ENCODE measurements around the gene PREPL.

Gene PREPL

GRCh38 chr2:44295633-44296359 lies 65.5 kb downstream of the PREPL start:
- DNase-seq (ENCODE audit: low spot score), result peak; percentile 25

GRCh38 chr2:44295113-44295512 lies 66.2 kb downstream of the PREPL start:
- no peak for DNase-seq (ENCODE audit: low spot score)

DNA sequence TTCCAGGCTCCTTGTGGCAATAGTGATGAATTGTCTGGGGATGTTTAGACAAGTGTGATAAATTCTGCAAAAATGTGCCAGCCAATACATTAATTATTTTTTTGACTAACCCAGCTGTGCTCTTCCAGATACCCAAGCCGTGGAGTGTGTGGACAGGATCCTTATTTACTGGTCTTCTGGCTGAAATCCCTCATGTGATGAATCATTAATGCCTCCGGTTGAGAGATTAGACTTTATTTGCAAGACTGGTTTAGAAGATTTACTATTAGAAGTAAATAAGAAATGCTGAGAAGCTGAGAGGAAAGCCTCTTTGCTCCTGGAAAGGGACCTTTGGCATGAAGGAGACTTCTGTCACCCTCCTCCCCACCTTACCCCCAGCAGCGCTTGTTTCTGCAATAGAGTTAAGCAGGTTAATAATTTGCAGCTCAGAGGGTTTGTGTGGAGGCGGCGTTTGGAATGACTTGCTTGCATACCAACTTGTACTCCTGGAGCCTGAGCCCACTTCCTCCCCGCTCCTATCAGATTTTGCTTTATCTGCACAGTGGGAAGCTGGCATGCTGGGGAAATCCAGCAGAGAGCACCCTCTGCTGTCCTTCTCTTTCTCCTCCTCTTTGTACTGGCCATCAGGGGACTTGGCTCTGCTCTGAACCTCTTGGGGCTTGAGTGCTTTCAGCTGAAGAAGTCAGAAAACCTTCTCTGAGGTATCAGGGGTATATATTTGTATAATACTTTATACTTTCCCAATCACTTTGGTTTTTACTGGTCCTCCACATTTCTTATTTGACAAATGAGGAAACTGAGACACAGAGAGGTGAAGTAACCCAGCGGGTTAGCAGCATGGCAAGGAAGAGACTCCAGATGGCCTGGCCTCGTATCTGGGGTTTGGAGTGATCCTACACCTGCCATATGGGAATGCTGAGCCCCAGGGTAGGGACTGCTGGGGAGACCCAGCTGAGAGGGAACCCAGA lies 69.7 kb downstream of the PREPL start:
- peak; percentile 50 for DNase-seq (ENCODE audit: low spot score)

DNA sequence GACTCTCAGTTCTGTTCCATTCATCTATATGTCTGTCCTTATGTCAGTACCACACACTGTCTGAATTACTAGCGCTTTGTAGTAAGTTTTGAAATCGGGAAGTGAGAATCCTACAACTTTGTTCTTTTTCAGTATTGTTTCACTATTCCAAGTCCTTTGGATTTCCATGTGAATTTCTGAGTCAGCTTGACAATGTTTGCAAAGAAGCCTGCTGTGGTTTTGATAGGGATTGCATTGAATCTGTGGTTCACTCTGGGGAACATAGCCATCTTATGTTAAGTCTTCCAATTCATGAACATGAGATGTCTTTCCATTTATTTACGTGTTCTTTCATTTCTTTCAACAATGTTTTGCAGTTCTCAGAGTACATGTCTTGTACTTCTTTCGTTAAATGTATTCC lies 71.0 kb downstream of the PREPL start:
- DNase-seq (ENCODE audit: low spot score), result no peak

DNA sequence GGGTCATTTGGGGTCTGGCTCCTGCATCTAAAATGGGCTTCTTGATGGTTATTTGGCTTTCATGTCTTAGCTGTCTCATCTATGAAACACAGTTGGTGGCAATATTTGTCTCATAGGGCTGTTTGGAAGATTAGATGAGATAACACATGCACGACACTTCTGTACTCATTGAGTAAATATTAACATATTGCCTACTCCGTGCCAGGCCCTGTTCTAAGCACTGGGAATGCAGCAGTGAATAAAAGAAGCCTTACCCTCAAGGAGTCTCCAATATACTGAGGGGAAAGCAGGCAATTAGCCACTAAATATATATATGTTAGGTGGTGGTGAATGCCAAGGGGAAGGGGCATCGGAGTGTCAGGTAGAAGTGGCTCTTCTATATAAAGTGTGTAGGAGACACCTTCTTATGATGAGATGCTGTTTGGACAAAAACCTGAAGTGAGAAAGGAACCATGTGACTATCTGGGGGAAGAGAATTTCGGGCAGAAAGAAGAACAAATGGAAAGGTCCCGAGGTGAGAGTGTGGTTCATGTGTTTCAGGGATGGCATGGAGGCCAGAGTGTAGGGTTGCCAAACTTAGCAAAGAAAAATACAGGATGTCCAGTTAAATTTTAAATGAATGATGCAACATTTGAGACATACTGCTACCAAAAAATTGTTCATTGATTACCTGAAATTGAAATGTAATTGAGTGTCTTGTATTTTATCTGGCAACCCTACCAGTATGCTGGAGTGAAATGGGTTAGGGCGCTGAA lies 74.2 kb downstream of the PREPL start:
- no peak for DNase-seq (ENCODE audit: low spot score)

GRCh38 chr2:44286119-44286883 lies 75.0 kb downstream of the PREPL start:
- DNase-seq (ENCODE audit: low spot score), result no peak

GRCh38 chr2:44285174-44285573 lies 76.1 kb downstream of the PREPL start:
- DNase-seq (ENCODE audit: low spot score), result no peak

DNA sequence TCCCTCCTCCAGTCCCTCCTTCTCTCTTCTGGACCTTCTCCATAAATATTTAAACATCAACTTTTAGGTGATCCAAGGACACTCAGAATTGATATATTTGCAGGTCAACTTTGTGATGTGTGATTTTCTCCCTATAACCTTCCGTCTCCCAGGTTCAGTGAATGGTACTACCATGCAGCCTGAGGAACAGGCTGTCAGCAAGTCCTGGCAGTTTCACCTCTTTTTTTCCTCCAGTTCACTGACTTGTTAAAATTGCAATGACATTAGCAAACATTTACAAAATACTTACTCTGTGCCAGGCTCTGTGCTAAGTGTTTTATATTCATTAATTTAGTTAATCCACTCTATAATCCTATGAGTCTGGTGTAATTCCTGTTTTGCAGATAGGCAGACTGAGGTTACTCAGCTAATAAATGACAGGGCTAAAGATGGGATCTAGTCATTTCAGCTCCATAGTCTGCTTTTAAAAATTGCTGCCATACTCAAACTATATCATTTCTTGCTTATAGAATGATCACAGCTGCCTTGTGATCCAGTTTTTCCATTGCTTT lies 78.1 kb downstream of the PREPL start:
- DNase-seq (ENCODE audit: low spot score), result no peak

- no peak for DNase-seq (ENCODE audit: low spot score)
Measured at GRCh38 chr2:44280869-44281268, 80.4 kb downstream of the PREPL start.

DNA sequence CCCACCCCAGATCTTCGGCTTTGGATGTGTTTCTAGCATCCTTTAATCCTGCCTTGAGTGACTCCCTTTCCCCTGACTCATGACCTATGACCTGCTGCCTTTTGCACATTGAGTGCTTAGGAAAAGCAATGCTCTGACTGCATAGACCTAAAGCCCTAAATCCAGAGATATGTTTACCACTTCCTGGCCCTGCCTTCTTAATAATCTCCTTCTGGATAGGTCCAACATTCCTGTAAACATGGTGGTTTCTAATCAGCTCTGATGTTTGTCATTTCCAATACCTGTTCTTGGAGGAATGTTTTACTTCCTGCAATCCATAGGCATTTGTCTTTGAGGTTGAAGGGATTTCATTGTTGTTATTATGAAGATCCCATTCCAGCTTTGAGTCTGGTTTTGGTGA lies 83.8 kb downstream of the PREPL start:
- no peak for DNase-seq (ENCODE audit: low spot score)

GRCh38 chr2:44275927-44276303 lies 85.4 kb downstream of the PREPL start:
- no peak for DNase-seq (ENCODE audit: low spot score)

DNA sequence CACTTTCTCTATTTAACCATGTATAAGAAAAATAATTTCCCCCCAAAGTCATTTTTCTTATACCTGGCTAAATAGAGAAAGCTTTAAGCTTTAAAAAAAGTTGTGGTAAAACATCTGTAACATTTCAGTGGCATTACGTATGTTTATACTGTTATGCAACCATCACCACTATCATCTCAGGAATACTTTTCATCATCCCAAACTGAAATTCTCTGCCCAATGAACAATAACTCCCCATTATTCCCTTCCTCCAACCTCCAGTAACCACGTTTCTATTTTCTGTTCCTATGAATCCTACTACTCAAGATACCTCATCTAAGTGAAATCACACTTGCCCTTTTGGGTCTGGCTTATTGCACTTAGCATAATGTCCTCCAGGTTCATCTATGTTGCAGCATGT lies 87.7 kb downstream of the PREPL start:
- DNase-seq (ENCODE audit: low spot score), result no peak

- no peak for DNase-seq (ENCODE audit: low spot score)
Measured at GRCh38 chr2:44273076-44273475, 88.2 kb downstream of the PREPL start.

- no peak for DNase-seq (ENCODE audit: low spot score)
Measured at GRCh38 chr2:44271296-44271695, 90.0 kb downstream of the PREPL start.

DNA sequence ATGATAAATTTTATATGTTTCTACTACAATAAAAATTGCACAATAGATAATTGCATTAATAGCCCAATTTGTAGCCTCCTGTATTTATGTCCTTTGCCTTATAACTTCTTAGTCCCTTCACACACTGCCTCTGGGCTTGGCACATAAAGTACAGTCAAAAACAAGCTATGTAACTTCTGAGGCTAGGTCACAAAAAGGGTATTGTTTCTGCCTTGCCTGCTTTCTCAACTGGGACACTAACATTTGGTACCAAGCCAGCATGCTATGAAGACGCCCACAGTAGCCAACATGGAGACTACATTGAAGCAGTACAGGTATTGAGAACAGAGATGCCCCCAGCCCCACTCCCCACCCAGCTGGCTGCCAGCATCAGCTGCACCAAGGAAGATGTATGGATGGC lies 91.5 kb downstream of the PREPL start:
- no peak for DNase-seq (ENCODE audit: low spot score)

- peak; percentile 18 for DNase-seq (ENCODE audit: low spot score)
Measured at GRCh38 chr2:44267796-44268648, 93.3 kb downstream of the PREPL start.
